ENCODE measurements around the gene PTGR1. TPM values are rescaled to one million over a fixed set of nuclear protein-coding genes. Genes with fewer than 3 reads are reported as not detected.
A peak's percentile ranks its signal among the peaks of the same experiment; 100 is the strongest.

The PTGR1 gene
- total and polyA plus RNA-seq, 4 donors, result 38.4 to 53.1 (median 42.0) TPM

- Histone ChIP-seq H3K27ac (ENCODE audit: low read depth, low read length) (peak within 1 kb of the TSS; percentile 11), H3K36me3 (ENCODE audit: control insufficient read depth, insufficient read depth, low read length) (peaks cover 2% of the 10 kb centered on the region), H3K4me1 (ENCODE audit: control insufficient read depth, insufficient read depth, low read length) (peaks cover 8% of the 10 kb centered on the region), H3K4me3 (ENCODE audit: low read depth, low read length) (peak within 1 kb of the TSS; percentile 83), H3K9me3 (ENCODE audit: control insufficient read depth, insufficient read depth, low read length) (no peaks in the 10 kb centered on the region), H3K27me3 (ENCODE audit: control insufficient read depth, insufficient read depth, low read length) (peaks cover 2% of the 10 kb centered on the region)
- peak; percentile 76 to 98 (median 84) for DNase-seq (ENCODE audit: low read depth in 4 of 6, low spot score in 6 of 6)
- WGBS (ENCODE audit: insufficient coverage), result 0% methylated on average over 58 of the region's 66 CpGs
These were observed 74.1 kb downstream of the PTGR1 start, which contains the start of gene ZNF483 for GRCh38 chr9:111525056-111525977. Gene ZNF483 (plus strand): TSS chr9:111525179. CDS start chr9:111527396, 2,217 bp downstream.

- Histone ChIP-seq H3K36me3 (ENCODE audit: control insufficient read depth, insufficient read depth, low read length) (peaks cover 2% of the 10 kb centered on the region), H3K27ac (ENCODE audit: low read depth, low read length) (peak overlapping the region; percentile 11), H3K4me1 (ENCODE audit: control insufficient read depth, insufficient read depth, low read length) (peaks cover 8% of the 10 kb centered on the region), H3K4me3 (ENCODE audit: low read depth, low read length) (peak overlapping the region; percentile 83), H3K9me3 (ENCODE audit: control insufficient read depth, insufficient read depth, low read length) (no peaks in the 10 kb centered on the region), H3K27me3 (ENCODE audit: control insufficient read depth, insufficient read depth, low read length) (peaks cover 2% of the 10 kb centered on the region)
- WGBS (ENCODE audit: insufficient coverage), result 20% methylated on average over 7 of the region's 7 CpGs
- DNase-seq (ENCODE audit: low read depth in 4 of 6, low spot score in 6 of 6), result no peak
These were observed 74.8 kb downstream of the PTGR1 start for GRCh38 chr9:111524731-111525055.

DNA sequence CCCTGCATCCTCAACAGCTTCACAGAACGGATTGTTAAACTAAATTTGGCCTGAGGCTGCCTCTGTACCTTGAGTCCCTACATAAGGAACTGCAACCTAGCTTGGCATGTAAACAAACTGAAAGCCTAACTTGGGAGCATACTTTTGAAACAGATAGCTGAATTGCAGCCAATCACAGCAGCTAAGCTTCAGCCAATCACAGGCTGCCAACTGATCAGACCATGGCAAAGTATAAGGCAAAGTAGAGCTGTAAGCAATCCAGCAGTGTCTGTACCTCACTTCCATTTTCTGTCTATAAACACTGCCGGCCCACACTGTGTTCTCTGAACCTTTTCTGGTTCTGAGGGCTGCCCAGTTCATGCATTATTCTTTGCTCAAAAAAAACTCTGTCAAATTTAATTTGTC lies 83.4 kb downstream of the PTGR1 start:
- WGBS (ENCODE audit: insufficient coverage), result 84% methylated on average over 2 of the region's 2 CpGs
- no peaks in the 10 kb centered on the region for H3K4me1 ChIP-seq (ENCODE audit: control insufficient read depth, insufficient read depth, low read length)
- H3K36me3 ChIP-seq (ENCODE audit: control insufficient read depth, insufficient read depth, low read length), result no peaks in the 10 kb centered on the region
- no peak overlapping the region for H3K4me3 ChIP-seq (ENCODE audit: low read depth, low read length)
- H3K9me3 ChIP-seq (ENCODE audit: control insufficient read depth, insufficient read depth, low read length), result no peaks in the 10 kb centered on the region
- no peaks in the 10 kb centered on the region for H3K27me3 ChIP-seq (ENCODE audit: control insufficient read depth, insufficient read depth, low read length)
- no peak for DNase-seq (ENCODE audit: low read depth in 4 of 6, low spot score in 6 of 6)
- H3K27ac ChIP-seq (ENCODE audit: low read depth, low read length), result no peak overlapping the region

DNA sequence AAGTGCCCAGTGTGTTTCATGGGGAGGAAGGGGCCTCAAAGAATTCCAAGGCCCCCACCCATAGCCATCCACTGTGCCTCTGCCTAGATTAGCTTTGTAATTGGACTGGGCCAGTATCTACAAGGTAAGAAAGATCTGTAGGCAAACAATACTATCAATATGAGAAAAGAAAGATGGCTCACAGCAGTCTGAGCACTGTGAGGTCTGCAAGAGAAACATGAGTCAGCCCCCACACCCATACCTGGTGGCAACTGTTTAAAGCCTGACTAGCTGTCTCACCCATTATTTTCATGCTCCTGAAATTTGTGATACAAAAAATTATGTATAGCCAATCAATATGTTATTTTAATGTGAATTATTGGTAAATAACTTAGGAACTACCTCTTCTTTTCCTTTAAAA lies 84.5 kb downstream of the PTGR1 start:
- H3K36me3 ChIP-seq (ENCODE audit: control insufficient read depth, insufficient read depth, low read length), result no peaks in the 10 kb centered on the region
- no peak for DNase-seq (ENCODE audit: low read depth in 4 of 6, low spot score in 6 of 6)
- H3K27ac ChIP-seq (ENCODE audit: low read depth, low read length), result no peak overlapping the region
- H3K4me1 ChIP-seq (ENCODE audit: control insufficient read depth, insufficient read depth, low read length), result no peaks in the 10 kb centered on the region
- no peak overlapping the region for H3K4me3 ChIP-seq (ENCODE audit: low read depth, low read length)
- H3K27me3 ChIP-seq (ENCODE audit: control insufficient read depth, insufficient read depth, low read length), result no peaks in the 10 kb centered on the region
- H3K9me3 ChIP-seq (ENCODE audit: control insufficient read depth, insufficient read depth, low read length), result no peaks in the 10 kb centered on the region

Other genes with a start within 250 kb of the PTGR1 start
- 100 to 1,000 TPM in 1 of 2 donors, 10 to 100 TPM in 1; 64.4 to 120 TPM for gene ECPAS, start 115.3 kb downstream of the PTGR1 start, total RNA-seq
- gene ECPAS, start 115.3 kb downstream of the PTGR1 start, polyA plus RNA-seq (ENCODE audit: insufficient read length in 2 of 2), result 10 to 100 TPM; 73.7 to 74.2 TPM
- gene ZNF483, start 74.5 kb downstream of the PTGR1 start, total RNA-seq, result 10 to 100 TPM; 34.6 to 92.8 TPM
- 1 to 10 TPM; 4.3 to 6.7 TPM for gene ZNF483, start 74.5 kb downstream of the PTGR1 start, polyA plus RNA-seq (ENCODE audit: insufficient read length in 2 of 2)
- gene DNAJC25, start 31.7 kb upstream of the PTGR1 start, total RNA-seq, result 1 to 10 TPM; 8.1 to 8.8 TPM
- 10 to 100 TPM; 11.8 to 12.2 TPM for gene DNAJC25, start 31.7 kb upstream of the PTGR1 start, polyA plus RNA-seq (ENCODE audit: insufficient read length in 2 of 2)
- gene GNG10, start 62.0 kb upstream of the PTGR1 start, total RNA-seq, result 10 to 100 TPM; 24.7 to 50.9 TPM
- 10 to 100 TPM; 48.9 to 63.6 TPM for gene GNG10, start 62.0 kb upstream of the PTGR1 start, polyA plus RNA-seq (ENCODE audit: insufficient read length in 2 of 2)
- not detected for gene SHOC1, start 195.3 kb upstream of the PTGR1 start, total RNA-seq
- gene SHOC1, start 195.3 kb upstream of the PTGR1 start, polyA plus RNA-seq (ENCODE audit: insufficient read length in 2 of 2), result under 1 TPM; 0.05 to 0.51 TPM